KMS-11 (cell line): ENCODE data around the gene SLC45A3.
"Not testable (repeated sequence)": the region's sequence is repeated elsewhere in the genome, so short reads cannot be mapped to it uniquely, and the experiment has no call there.

Experiments
- H2AFZ ChIP-seq: fragments of 200-600 bp; sonication (generic); 2 replicates; pipeline ENCODE4 v1.6.1; 2016; ENCODE audit warnings: antibody characterized with exemption, mixed run types, low read depth
- H3K27ac ChIP-seq: fragments of 200-600 bp; sonication (generic); 2 replicates; pipeline ENCODE4 v1.6.1; 2016; ENCODE audit warnings: mild to moderate bottlenecking, mixed run types
- H3K27me3 ChIP-seq: fragments of 200-600 bp; sonication (generic); 2 replicates; pipeline ENCODE4 v1.6.1; 2017; ENCODE audit warnings: mild to moderate bottlenecking, low read depth, mixed run types, moderate library complexity; ENCODE audit not compliant: insufficient read depth
- H3K36me3 ChIP-seq: fragments of 200-600 bp; sonication (generic); 2 replicates; pipeline ENCODE4 v1.6.1; 2017; ENCODE audit warnings: mild to moderate bottlenecking, mixed run types; ENCODE audit not compliant: insufficient read depth
- H3K4me1 ChIP-seq: fragments of 200-600 bp; sonication (generic); 2 replicates; pipeline ENCODE4 v1.6.1; 2016; ENCODE audit warnings: mild to moderate bottlenecking, low read depth, mixed run types; ENCODE audit not compliant: poor library complexity, severe bottlenecking
- H3K4me2 ChIP-seq: fragments of 200-600 bp; sonication (generic); 2 replicates; pipeline ENCODE4 v1.7.0; 2016; ENCODE audit warnings: mild to moderate bottlenecking, mixed run types
- H3K4me3 ChIP-seq: fragments of 200-600 bp; sonication (generic); IDR thresholded peaks from 2 replicates; pipeline ENCODE4 v1.6.1; 2017; ENCODE audit warnings: low read depth, low read length, mixed read lengths; ENCODE audit not compliant: insufficient read depth
- H3K79me2 ChIP-seq: fragments of 200-600 bp; sonication (generic); 2 replicates; pipeline ENCODE4 v1.6.1; 2016; ENCODE audit warnings: low read depth, mixed run types; ENCODE audit not compliant: insufficient read depth
- H3K9ac ChIP-seq: fragments of 200-600 bp; sonication (generic); 2 replicates; pipeline ENCODE4 v1.6.1; 2016; ENCODE audit warnings: mild to moderate bottlenecking, mixed run types
- H4K20me1 ChIP-seq: fragments of 200-600 bp; sonication (generic); 2 replicates; pipeline ENCODE4 v1.6.1; 2016; ENCODE audit warnings: mild to moderate bottlenecking, mixed run types; ENCODE audit not compliant: insufficient read depth
- TF ChIP-seq, protein P1 (sequence below): fragments of 200-600 bp; sonication (generic); conservative IDR thresholded peaks from 2 replicates; pipeline ENCODE4 v1.6.1; 2017; ENCODE audit warnings: low read depth, mild to moderate bottlenecking, antibody characterized with exemption, low read length, moderate library complexity, mixed read lengths

Gene SLC45A3, protein sequence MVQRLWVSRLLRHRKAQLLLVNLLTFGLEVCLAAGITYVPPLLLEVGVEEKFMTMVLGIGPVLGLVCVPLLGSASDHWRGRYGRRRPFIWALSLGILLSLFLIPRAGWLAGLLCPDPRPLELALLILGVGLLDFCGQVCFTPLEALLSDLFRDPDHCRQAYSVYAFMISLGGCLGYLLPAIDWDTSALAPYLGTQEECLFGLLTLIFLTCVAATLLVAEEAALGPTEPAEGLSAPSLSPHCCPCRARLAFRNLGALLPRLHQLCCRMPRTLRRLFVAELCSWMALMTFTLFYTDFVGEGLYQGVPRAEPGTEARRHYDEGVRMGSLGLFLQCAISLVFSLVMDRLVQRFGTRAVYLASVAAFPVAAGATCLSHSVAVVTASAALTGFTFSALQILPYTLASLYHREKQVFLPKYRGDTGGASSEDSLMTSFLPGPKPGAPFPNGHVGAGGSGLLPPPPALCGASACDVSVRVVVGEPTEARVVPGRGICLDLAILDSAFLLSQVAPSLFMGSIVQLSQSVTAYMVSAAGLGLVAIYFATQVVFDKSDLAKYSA

DNA sequence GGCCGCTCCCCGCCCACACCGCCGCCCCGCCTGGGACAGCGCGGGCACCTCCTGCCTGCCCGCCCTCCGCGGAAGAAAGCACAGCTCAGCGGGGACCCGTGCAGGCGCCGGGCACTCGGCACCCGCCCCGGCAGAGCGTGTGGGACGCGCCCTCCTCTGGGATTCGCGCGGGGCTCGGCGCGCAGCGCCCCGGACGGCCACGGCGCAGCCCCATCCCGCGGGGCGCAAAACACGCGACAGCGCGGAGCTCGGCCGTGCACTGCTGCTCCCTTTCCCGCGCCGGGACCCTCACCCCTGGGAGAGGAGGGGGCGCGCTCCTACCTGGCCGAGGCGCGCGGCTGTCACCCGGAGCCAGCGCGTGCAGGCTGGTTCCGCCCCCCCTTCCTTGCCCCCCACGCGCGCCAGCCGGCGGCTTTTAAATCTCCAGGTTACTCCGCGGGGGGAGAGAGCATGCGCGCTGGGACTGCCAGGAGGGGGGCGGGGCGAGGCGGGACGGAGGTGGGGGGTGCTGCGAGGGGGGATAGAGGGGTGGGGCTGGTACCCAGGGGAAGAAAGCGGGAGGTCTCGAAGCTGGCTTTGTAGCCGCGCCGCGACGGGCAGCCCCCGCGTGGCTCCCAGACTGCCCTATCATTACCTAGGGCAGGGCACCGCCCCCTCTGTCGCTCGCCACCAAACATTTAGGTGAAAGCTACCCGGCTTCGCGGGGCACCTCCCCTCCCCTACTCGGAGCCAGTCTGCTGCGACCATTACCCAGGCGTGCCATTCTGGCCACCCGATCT is at the start of gene SLC45A3:
SLC45A3 (minus strand) TSS at position 437 of the 779 bp plus-strand sequence. CDS start 15,853 bp downstream, outside the sequence.
- peak within 1 kb of the TSS; percentile 81 for H2AFZ ChIP-seq

DNA sequence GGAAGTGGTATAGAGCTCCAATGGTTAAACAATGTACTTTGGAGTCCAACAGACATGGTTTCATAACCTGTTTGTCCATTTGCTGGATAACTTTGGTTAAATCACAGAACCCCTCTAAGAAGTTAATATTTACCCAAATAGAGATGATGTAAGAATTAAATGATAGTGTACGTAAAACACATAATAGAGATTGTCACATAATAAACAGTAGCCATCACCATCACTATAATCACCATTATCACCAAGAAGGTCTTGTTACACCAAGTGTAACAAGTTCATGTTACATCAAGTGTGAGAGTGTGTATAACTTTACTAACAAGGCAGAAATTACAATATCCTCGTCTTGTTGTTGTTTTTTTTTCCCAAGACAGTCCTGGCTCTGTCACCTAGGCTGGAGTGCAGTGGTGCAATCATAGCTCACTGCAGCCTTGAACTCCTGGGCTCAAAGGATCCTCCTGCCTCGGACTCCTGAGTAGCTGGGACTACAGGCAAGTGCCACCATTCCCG is 46.4 kb upstream of the SLC45A3 start:
- peaks cover 11% of the 10 kb centered on the region for H4K20me1 ChIP-seq
- H3K36me3 ChIP-seq, result peaks cover 6% of the 10 kb centered on the region; the same call in 1 of the 2 replicates

More for the DNA sequence above, at the start of gene SLC45A3:
- no peak within 1 kb of the TSS for H3K27ac ChIP-seq
- H3K9ac ChIP-seq, result no peak within 1 kb of the TSS
- no peaks in the 10 kb centered on the region for H3K79me2 ChIP-seq
- no peaks in the 10 kb centered on the region for H3K36me3 ChIP-seq
- H3K4me3 ChIP-seq, result peak within 1 kb of the TSS; percentile 21
- TF ChIP-seq, protein P1, sequence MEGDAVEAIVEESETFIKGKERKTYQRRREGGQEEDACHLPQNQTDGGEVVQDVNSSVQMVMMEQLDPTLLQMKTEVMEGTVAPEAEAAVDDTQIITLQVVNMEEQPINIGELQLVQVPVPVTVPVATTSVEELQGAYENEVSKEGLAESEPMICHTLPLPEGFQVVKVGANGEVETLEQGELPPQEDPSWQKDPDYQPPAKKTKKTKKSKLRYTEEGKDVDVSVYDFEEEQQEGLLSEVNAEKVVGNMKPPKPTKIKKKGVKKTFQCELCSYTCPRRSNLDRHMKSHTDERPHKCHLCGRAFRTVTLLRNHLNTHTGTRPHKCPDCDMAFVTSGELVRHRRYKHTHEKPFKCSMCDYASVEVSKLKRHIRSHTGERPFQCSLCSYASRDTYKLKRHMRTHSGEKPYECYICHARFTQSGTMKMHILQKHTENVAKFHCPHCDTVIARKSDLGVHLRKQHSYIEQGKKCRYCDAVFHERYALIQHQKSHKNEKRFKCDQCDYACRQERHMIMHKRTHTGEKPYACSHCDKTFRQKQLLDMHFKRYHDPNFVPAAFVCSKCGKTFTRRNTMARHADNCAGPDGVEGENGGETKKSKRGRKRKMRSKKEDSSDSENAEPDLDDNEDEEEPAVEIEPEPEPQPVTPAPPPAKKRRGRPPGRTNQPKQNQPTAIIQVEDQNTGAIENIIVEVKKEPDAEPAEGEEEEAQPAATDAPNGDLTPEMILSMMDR, result no peak
- H3K4me1 ChIP-seq, result peaks cover 12% of the 10 kb centered on the region
- peak within 1 kb of the TSS; percentile 63; the same call in 1 of the 2 replicates for H3K4me2 ChIP-seq
- H4K20me1 ChIP-seq, result no peaks in the 10 kb centered on the region
- H3K27me3 ChIP-seq, result peaks cover 25% of the 10 kb centered on the region

DNA sequence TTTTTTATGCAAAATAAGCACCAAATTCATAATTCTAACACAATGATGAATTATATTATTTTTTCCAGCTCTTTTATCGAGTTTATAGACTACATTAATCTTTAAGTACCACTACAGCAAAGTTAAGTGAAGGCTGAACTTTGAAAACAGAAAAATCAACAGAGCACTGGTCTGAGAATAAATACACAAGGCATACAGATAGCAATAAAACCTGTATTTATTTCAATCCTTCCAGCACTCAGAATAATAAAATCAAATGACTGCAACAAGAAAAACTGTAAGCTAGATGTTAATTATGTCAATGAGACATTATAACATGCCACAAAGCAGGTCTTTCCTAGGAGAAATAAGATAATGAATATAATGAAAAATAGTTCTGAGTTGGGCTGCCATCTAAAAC is 45.2 kb upstream of the SLC45A3 start:
- H4K20me1 ChIP-seq, result peaks cover 11% of the 10 kb centered on the region
- H3K4me1 ChIP-seq, result peaks cover 19% of the 10 kb centered on the region
- peaks cover 6% of the 10 kb centered on the region; the same call in 1 of the 2 replicates for H3K36me3 ChIP-seq
- peaks cover 57% of the 10 kb centered on the region for H3K79me2 ChIP-seq
- H3K9ac ChIP-seq, result no peak overlapping the region
- H3K4me2 ChIP-seq, result no peak overlapping the region
- no peak overlapping the region for H2AFZ ChIP-seq
- no peak overlapping the region for H3K27ac ChIP-seq
- no peaks in the 10 kb centered on the region for H3K27me3 ChIP-seq
- no peak overlapping the region for H3K4me3 ChIP-seq
- TF ChIP-seq, protein P1, result no peak

More for the DNA sequence above, 46.4 kb upstream of the SLC45A3 start:
- Histone ChIP-seq H3K4me3 (no peak overlapping the region), H3K4me2 (no peak overlapping the region), H3K4me1 (peaks cover 27% of the 10 kb centered on the region), H3K9ac (no peak overlapping the region), H3K27ac (no peak overlapping the region), H3K79me2 (peaks cover 68% of the 10 kb centered on the region), H3K27me3 (no peaks in the 10 kb centered on the region), H2AFZ (no peak overlapping the region)
- TF ChIP-seq, protein P1, result no peak

DNA sequence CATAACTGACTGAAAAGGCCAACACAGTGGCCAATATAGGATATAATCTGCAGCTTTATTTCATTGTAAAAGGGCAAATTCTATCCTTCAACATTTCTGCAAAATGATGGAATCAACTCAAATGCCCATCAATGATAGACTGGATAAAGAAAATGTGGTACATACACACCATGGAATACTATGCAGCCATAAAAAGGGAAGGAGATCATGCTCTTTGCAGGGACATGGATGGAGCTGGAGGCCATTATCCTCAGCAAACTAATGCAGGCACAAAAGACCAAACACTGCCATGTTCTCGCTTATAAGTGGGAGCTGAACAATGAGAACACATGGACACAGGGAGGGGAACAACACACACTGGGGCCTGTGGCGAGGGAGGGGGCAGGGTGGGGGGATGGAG is 40.4 kb upstream of the SLC45A3 start:
- not testable (repeated sequence) for H3K9ac ChIP-seq, H3K27me3 ChIP-seq, H3K4me1 ChIP-seq, H3K4me2 ChIP-seq, H4K20me1 ChIP-seq, H3K36me3 ChIP-seq, H2AFZ ChIP-seq, H3K4me3 ChIP-seq, H3K27ac ChIP-seq, H3K79me2 ChIP-seq
